ENCODE data around the gene PGAP3.

The PGAP3 gene

GRCh38 chr17:39687546-39688474 lies at the start of gene PGAP3:
PGAP3 (minus strand) TSS chr17:39688057; CDS start chr17:39688014, 43 bp downstream.
- TF ChIP-seq CTCF (IDR thresholded peaks at IDR 0.05) = no peak; the same call in 1 of the 2 replicates

- TF ChIP-seq CTCF (IDR thresholded peaks at IDR 0.05) = no peak
These were observed 49.4 kb upstream of the PGAP3 start for GRCh38 chr17:39737206-39737759.

- TF ChIP-seq CTCF (IDR thresholded peaks at IDR 0.05) = no peak
These were observed 48.7 kb upstream of the PGAP3 start for GRCh38 chr17:39736319-39737165.

GRCh38 chr17:39735882-39736281 lies 48.0 kb upstream of the PGAP3 start:
- TF ChIP-seq CTCF (IDR thresholded peaks at IDR 0.05) = no peak

GRCh38 chr17:39732586-39732985 lies 44.7 kb upstream of the PGAP3 start:
- no peak for TF ChIP-seq CTCF (IDR thresholded peaks at IDR 0.05)

- TF ChIP-seq CTCF (IDR thresholded peaks at IDR 0.05) = peak; percentile 79
These were observed 42.5 kb upstream of the PGAP3 start, which contains the start of gene MIEN1 for GRCh38 chr17:39730095-39730921. MIEN1 (minus strand) TSS chr17:39730532; CDS start chr17:39730495, 37 bp downstream.
